ENCODE measurements around the gene GPBAR1. TPM values are rescaled to one million over a fixed set of nuclear protein-coding genes. Genes with fewer than 3 reads are reported as not detected.

The GPBAR1 gene
- total and polyA plus RNA-seq, 9 donors, result 0.28 to 3.8 (median 2.1) TPM

DNA sequence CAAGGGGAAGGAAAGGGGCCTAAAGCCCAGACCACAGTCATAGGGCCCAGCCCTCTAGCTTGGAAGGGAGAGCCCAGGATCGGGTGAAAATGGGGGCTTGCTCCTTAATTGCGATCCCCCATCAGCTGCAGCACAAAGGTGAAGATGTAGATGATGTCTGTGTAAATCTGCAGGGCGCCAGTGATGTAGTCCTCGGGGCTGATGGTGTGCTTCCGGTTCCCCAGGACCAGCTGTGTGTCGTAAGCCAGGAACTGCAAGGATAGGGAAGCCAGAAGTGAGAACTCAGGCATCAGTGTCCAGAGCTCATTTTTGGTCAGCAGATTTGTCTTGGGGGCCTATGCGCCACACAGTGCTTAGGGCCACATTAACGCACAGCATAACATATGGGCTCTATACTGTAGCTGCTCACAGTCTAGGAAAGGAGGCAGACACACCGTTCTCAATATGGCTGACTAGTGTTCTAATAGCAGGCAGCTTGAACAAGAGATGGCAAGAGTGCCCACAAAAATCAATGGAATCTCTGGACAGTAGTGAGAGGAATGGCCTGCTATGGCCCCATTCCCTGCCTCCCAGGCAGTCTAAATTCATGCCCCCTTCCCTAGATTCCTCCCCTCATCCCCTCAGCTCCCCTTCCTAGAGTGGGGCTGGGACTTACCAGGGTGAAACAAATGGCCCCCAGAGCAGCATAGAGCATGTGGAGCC lies 14.7 kb downstream of the GPBAR1 start:
- Histone ChIP-seq H3K27ac (no peak overlapping the region), H3K4me3 (no peak overlapping the region), H3K36me3 (no peaks in the 10 kb centered on the region), H3K27me3 (no peaks in the 10 kb centered on the region), H3K4me1 (ENCODE audit: insufficient read depth) (peaks cover 6% of the 10 kb centered on the region), H3K9me3 (no peaks in the 10 kb centered on the region)
- DNase-seq, result no peak
- intact Hi-C loops (cut with DNase I), result loop anchor here in 2 of 4 donors (10.0 kb wide), 2 partner anchors 189 to 379 kb away; partner anchors contain the start of genes BCS1L (in 1 of the 2) and ZNF142 (in 1 of the 2)
- WGBS, 3 donors, result 72 to 84% (median 79%) methylated on average over 9 of the region's 9 CpGs
- no peak for TF ChIP-seq EP300 (IDR thresholded peaks at IDR 0.05)
- TF ChIP-seq POLR2A (IDR thresholded peaks at IDR 0.05), result no peak
- TF ChIP-seq, protein P1, sequence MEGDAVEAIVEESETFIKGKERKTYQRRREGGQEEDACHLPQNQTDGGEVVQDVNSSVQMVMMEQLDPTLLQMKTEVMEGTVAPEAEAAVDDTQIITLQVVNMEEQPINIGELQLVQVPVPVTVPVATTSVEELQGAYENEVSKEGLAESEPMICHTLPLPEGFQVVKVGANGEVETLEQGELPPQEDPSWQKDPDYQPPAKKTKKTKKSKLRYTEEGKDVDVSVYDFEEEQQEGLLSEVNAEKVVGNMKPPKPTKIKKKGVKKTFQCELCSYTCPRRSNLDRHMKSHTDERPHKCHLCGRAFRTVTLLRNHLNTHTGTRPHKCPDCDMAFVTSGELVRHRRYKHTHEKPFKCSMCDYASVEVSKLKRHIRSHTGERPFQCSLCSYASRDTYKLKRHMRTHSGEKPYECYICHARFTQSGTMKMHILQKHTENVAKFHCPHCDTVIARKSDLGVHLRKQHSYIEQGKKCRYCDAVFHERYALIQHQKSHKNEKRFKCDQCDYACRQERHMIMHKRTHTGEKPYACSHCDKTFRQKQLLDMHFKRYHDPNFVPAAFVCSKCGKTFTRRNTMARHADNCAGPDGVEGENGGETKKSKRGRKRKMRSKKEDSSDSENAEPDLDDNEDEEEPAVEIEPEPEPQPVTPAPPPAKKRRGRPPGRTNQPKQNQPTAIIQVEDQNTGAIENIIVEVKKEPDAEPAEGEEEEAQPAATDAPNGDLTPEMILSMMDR (IDR thresholded peaks at IDR 0.05), result no peak

DNA sequence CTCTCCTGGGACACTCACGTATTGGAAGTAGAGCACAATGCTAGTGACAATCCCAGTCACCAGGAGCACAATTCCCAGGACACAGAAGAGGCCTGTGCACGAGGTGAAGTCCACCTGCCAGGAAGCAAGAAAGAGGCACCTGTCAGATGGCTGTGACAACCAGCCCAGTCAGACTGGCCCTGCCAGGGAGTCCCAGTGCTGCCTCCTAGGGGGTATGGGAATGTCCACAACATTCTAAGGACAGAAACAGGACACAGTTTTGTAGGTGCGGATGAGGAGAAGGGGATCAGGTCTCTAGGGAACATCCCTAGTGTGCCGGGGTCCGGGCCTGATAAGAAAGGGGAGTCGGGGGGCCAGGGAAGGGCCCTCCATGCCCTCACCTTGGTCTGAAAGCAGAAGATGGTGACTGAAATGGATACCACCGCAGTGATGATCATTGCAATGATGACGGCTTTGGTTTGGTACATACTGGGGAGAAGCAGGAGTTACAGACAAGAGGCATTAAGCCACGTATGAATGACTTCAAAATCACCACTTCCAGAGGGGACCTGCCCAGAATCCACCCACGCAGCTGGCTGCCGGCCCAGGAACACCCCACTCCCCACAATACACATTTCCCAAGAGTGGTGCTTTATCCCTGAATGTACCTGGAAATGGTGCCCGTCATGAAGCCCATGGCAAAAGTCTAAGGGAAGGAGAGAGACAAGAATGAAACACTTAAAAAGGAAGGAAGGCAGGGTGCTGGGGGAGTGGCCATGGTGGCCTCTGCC lies 16.4 kb downstream of the GPBAR1 start:
- no peak for DNase-seq
- TF ChIP-seq EP300 (IDR thresholded peaks at IDR 0.05) (no peak), POLR2A (IDR thresholded peaks at IDR 0.05) (no peak)
- TF ChIP-seq, protein P1 (IDR thresholded peaks at IDR 0.05), result no peak
- Histone ChIP-seq H3K36me3 (no peaks in the 10 kb centered on the region), H3K4me1 (ENCODE audit: insufficient read depth) (no peaks in the 10 kb centered on the region), H3K9me3 (no peaks in the 10 kb centered on the region), H3K27ac (no peak overlapping the region), H3K27me3 (no peaks in the 10 kb centered on the region), H3K4me3 (no peak overlapping the region)
- WGBS, 3 donors, result 66 to 73% (median 71%) methylated on average over 12 of the region's 12 CpGs
- intact Hi-C loops (cut with DNase I), result loop anchor here in 2 of 4 donors (10.0 kb wide), 2 partner anchors 188 to 378 kb away; partner anchors contain the start of genes BCS1L (in 1 of the 2) and ZNF142 (in 1 of the 2)

DNA sequence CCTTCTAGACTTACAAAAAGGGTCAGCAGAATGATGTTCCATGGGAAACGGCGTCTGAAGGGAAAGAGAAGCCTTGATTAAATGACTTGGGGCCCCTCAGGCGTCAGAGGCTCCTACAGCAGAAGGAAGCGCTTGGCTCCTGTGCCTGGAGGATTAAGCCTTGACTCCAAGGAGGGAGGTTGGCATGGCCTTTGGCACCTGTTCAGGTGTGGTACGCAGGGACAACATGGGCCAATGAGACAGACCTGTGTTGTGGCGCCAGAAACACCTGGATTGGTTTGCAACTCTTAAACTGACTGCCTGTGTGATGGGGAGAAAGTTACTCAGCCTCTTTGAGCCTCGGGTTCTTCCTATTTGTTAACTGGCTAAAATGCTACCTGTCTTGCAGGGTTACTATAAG lies 17.1 kb downstream of the GPBAR1 start:
- Histone ChIP-seq H3K4me1 (ENCODE audit: insufficient read depth) (peaks cover 3% of the 10 kb centered on the region), H3K36me3 (no peaks in the 10 kb centered on the region), H3K9me3 (no peaks in the 10 kb centered on the region), H3K27me3 (no peaks in the 10 kb centered on the region), H3K4me3 (no peak overlapping the region), H3K27ac (no peak overlapping the region)
- intact Hi-C loops (cut with DNase I), result loop anchor here in 2 of 4 donors (10.0 kb wide), 2 partner anchors 187 to 377 kb away; partner anchors contain the start of genes BCS1L (in 1 of the 2) and ZNF142 (in 1 of the 2)
- 62 to 83% (median 69%) methylated on average over 7 of the region's 7 CpGs for WGBS, 3 donors
- no peak for DNase-seq
- TF ChIP-seq EP300 (IDR thresholded peaks at IDR 0.05) (no peak), POLR2A (IDR thresholded peaks at IDR 0.05) (no peak)
- TF ChIP-seq, protein P1 (IDR thresholded peaks at IDR 0.05), result no peak

DNA sequence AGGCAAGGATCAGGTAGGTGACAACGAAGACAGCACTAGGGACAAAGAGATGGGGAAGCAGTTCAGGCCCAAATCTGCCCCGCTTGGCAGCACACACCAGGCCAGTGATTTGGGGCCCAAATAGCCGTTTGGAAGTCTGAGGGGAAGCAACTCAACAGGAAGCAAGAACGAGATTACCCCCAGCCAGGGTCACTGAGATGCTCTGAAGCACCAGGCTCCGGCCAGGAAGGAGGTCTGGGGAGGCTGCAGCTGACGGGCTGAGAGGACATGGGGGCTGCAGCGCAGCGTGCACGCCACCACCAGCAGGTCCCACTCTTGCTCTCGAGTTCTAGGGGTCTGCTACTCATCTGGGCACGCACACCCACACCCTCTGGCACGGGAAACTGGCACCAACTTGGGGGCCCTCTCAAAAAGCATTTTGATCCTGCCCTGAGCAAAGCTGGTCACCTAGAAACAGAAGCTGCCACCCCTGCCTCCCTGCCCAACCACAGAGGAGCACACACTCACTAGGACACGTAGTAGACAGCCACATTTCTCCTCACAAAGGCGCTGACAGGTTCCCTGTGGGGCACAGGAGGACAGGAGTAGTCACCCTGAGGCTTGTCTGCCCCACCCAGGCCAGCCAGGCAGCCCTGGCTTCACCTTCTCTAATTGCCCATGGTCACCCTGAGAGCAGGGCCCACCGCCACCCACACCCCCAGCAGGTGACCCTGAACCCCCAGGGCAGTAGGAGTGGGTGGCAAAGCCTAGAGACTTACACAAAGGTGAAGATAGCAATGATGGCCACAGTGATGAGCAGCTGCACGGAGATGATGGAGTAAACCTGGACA lies 17.9 kb downstream of the GPBAR1 start:
- no peak overlapping the region for H3K4me3 ChIP-seq
- no peaks in the 10 kb centered on the region for H3K9me3 ChIP-seq
- no peak for TF ChIP-seq EP300 (IDR thresholded peaks at IDR 0.05)
- no peak for TF ChIP-seq POLR2A (IDR thresholded peaks at IDR 0.05)
- TF ChIP-seq, protein P1 (IDR thresholded peaks at IDR 0.05), result no peak
- no peaks in the 10 kb centered on the region for H3K36me3 ChIP-seq
- 76 to 82% (median 81%) methylated on average over 16 of the region's 16 CpGs for WGBS, 3 donors
- H3K27me3 ChIP-seq, result no peaks in the 10 kb centered on the region
- intact Hi-C loops (cut with DNase I), result loop anchor here in 2 of 4 donors (10.0 kb wide), 2 partner anchors 186 to 376 kb away; partner anchors contain the start of genes BCS1L (in 1 of the 2) and ZNF142 (in 1 of the 2)
- H3K4me1 ChIP-seq (ENCODE audit: insufficient read depth), result peaks cover 3% of the 10 kb centered on the region
- H3K27ac ChIP-seq, result no peak overlapping the region
- DNase-seq, result no peak

All from ovary (tissue), 9 donors.